T47D (cell line): ENCODE data around the gene TVP23B.

Experiments used
- DNase-seq, 2 experiments: peaks; one replicate each; pipeline versions ENCODE4 v3.0.0 to v3.0.0-alpha.2; 2011 to 2012; ENCODE audit warnings: low read depth in 1 of 2, low spot score in 1 of 2
- JUND ChIP-seq: IDR thresholded peaks from 2 replicates; pipeline ENCODE4 v1.6.1; 2012; ENCODE audit warnings: low read depth
- in situ Hi-C: cut with HindIII; loops from 2 replicates; pipeline ENCODE4 v1.10.0; 2016; ENCODE audit warnings: low sequenced_read_pairs, low pct_unique_long_range_greater_than_20kb

Gene TVP23B

GRCh38 chr17:18850679-18851078 lies 69.7 kb downstream of the TVP23B start:
- DNase-seq = no peak
- no peak for TF ChIP-seq JUND
- in situ Hi-C loops = no loop called here

GRCh38 chr17:18851201-18851600 lies 70.2 kb downstream of the TVP23B start:
- no peak for TF ChIP-seq JUND
- DNase-seq = peak in 1 of 2 experiments; percentile 22
- in situ Hi-C loops = no loop called here

GRCh38 chr17:18854956-18855355 lies 74.0 kb downstream of the TVP23B start:
- no peak for TF ChIP-seq JUND
- in situ Hi-C loops = no loop called here
- DNase-seq = no peak

GRCh38 chr17:18855831-18856569 lies 75.0 kb downstream of the TVP23B start:
- DNase-seq = peak; percentile 85 to 98
- TF ChIP-seq JUND = no peak
- in situ Hi-C loops = no loop called here
